Stimulated activated CD8-positive, alpha-beta memory T cell treated with anti-CD3 and anti-CD28 coated beads, Interleukin-12 subunit alpha, Interleukin-12 subunit beta, amount 100 ng/mL, for 1 hour (primary cell): ENCODE data around the gene FRMD1.
"Not testable (repeated sequence)": the region's sequence is repeated elsewhere in the genome, so short reads cannot be mapped to it uniquely, and the experiment has no call there.

Experiments
- DNase-seq: peaks from one replicate; pipeline ENCODE4 v3.0.0-alpha.2; 2020; ENCODE audit warnings: low read depth

FRMD1 gene

GRCh38 chr6:168078175-168078942 lies 653 bp downstream of the FRMD1 start:
- DNase-seq = no peak

GRCh38 chr6:168077401-168077800 lies 1.6 kb downstream of the FRMD1 start:
- not testable (repeated sequence) for DNase-seq

- no peak for DNase-seq
Observed at GRCh38 chr6:168075787-168076202, 3.2 kb downstream of the FRMD1 start.

- no peak for DNase-seq
Observed at GRCh38 chr6:168075216-168075615, 3.8 kb downstream of the FRMD1 start.

GRCh38 chr6:168073937-168074730 lies 4.9 kb downstream of the FRMD1 start:
- no peak for DNase-seq

GRCh38 chr6:168072730-168073129 lies 6.3 kb downstream of the FRMD1 start:
- DNase-seq = no peak

GRCh38 chr6:168072261-168072660 lies 6.8 kb downstream of the FRMD1 start:
- DNase-seq = no peak

GRCh38 chr6:168071620-168072019 lies 7.4 kb downstream of the FRMD1 start:
- DNase-seq = no peak

GRCh38 chr6:168070804-168071203 lies 8.2 kb downstream of the FRMD1 start:
- DNase-seq = no peak

GRCh38 chr6:168067081-168067759 lies 11.8 kb downstream of the FRMD1 start:
- DNase-seq = no peak

- no peak for DNase-seq
Observed at GRCh38 chr6:168064226-168064807, 14.7 kb downstream of the FRMD1 start.

- DNase-seq = no peak
Observed at GRCh38 chr6:168063431-168063830, 15.6 kb downstream of the FRMD1 start.

- DNase-seq = no peak
Observed at GRCh38 chr6:168062346-168063289, 16.4 kb downstream of the FRMD1 start.

GRCh38 chr6:168061269-168062210 lies 17.5 kb downstream of the FRMD1 start:
- no peak for DNase-seq

- DNase-seq = no peak
Observed at GRCh38 chr6:168060521-168060931, 18.5 kb downstream of the FRMD1 start.

GRCh38 chr6:168058691-168059551 lies 20.1 kb downstream of the FRMD1 start:
- DNase-seq = no peak

GRCh38 chr6:168057836-168058235 lies 21.2 kb downstream of the FRMD1 start:
- no peak for DNase-seq

GRCh38 chr6:168056892-168057527 lies 22.0 kb downstream of the FRMD1 start:
- DNase-seq = no peak
